HT1080 (cell line): ENCODE data around the gene TRIM66. TPM values are rescaled to one million over a fixed set of nuclear protein-coding genes. Genes with fewer than 3 reads are reported as not detected.

ENCODE experiments used
- DNase-seq: peaks from one replicate; pipeline ENCODE4 v3.0.0-alpha.2; 2015; ENCODE audit warnings: low read depth
- total RNA-seq: library from RNA; depleted of rRNA; stranded (reverse); fragments of >200 nt; shearing (Covaris generic); gene quantifications from 2 replicates; pipeline ENCODE4 v1.2.3, GENCODE V29; 2014

The TRIM66 gene
- total RNA-seq, 1 experiment from 2014 or later: 6.7 TPM

- no peak for DNase-seq
Observed at GRCh38 chr11:8714622-8715225, 32.3 kb upstream of the TRIM66 start.

DNA sequence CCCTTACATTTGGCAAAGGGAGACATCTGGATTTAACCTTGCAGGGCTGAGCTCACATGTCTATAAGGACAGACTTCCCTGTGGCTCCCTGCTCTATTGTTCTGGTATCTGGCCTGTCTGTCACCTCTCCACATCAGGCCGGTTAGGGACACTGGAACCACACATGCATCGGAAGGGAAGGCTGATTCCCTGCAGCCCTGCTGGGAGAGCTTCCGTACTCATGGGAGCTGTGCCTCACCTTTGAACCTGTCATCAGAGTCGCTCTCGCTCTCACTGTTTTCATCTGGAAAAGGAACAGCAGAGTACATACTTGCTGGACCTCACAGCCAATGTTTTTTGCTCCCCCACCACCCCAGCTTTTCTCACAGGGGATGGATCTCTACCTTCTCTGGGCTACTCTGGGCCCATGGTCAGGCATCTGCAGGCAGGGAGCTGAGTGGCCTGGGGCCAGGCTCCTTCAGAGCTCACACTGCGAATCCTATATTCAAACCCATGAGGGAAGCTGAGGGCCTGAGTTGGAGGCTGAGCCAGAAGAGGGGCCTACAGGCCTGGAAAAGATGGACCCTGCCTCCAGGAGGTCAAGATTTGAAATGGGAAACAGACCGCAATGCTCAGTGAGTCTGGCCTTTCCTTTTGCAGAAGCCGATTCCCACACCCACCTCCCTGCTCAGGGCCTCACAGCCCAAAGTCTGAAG, 31.4 kb upstream of the TRIM66 start:
- DNase-seq: no peak

DNA sequence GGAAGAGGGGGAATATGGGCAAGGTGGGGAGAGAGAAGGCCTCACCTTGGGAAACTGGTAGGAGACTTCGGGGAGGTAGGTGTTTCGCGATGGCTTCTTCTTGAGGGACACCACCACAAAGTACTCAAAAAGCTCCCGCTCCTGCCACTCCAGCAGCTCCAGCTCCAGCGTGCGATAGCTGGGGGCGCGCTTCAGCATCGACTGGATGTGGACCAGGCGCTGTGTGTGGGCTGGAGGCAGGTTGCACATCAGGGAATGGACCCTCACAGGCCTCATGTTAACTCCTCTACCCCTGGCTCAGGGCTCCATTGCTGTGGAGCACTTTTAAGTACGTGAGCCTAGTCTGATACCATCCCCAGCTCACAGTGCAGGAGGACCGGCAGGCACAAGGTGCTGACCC, 30.0 kb upstream of the TRIM66 start:
- DNase-seq: no peak

DNA sequence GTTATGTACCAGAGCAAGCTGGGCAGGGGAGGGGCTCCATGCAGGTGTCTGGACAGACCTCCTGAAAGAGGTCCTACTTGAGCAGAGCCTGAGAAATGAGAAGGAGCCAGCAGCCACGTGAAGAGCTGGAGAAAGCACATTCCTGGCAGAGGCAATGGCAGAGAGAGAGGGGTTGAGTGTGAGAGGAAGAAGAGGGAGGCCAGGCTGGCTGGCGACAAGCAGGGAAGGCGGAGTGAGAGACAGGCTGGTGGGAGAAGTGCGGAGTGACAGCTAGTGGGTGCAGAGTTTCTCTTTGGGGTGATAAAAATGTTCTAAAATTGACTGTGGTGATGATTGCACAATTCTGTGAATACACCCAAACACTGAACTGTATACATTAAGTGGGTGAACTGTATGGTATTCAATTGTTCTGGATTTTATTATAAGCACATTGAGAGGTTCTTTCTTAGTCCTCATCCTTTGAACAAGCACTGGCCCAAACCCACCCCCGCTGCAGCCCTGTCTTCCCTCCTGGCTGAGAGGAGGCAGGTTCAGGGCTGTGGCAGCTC, 29.5 kb upstream of the TRIM66 start:
- no peak for DNase-seq

DNA sequence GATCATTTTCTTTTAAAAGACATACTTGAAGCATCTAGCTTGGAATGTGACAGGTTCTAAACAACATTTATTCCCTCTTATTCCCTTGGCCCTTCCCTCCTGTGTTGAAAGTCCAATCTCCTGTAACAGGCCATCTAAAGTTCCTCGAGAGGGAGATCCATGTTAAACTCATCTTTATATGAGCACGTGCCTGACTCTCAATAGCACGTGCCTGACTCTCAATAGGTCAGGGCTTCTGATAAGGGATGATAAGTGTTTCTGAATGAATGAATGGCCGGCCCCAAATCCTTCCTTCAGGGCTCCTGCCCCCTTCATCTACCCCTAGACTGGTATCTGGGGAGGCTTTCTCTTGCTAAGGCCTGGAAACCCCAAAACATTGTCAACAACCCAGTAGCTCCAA, 27.3 kb upstream of the TRIM66 start:
- DNase-seq: no peak

GRCh38 chr11:8709002-8709672, 26.7 kb upstream of the TRIM66 start:
- no peak for DNase-seq

GRCh38 chr11:8707541-8708191, 25.2 kb upstream of the TRIM66 start:
- no peak for DNase-seq

DNA sequence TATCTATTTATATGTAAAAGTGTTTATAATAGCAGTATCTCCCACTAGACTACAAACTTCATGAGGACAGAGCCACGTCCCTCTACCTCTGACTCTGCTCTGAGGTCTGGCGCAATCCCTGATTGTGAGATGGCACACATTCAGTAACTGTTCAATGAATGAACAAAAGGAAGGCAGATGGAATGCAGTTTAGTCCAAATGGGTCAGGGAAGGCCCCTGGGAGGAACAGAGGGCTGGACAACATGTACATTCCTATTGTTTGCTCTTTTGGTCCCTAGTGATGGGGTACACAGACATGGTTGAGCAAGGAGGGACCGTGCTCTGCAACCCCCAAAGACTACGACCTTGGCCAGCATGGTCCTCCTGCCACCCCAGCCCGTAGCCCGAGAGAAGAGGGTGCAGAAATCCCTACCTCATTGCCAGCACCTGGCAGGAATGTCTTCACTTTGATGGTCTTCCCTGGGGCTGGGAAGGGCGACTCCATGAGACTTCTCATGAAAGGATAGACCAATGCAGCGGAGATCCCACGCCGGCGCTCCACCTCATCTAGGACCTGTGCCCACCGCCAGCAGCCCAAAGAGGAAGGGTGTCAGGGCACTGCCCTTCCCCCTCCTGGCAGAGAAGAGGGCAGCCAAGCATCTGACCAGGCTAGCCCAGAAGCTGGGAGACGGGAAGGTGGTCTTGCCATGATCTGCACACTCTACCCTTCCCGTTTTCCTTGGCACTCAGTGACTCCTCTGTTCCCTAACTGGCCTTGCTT, 24.4 kb upstream of the TRIM66 start:
- no peak for DNase-seq

DNA sequence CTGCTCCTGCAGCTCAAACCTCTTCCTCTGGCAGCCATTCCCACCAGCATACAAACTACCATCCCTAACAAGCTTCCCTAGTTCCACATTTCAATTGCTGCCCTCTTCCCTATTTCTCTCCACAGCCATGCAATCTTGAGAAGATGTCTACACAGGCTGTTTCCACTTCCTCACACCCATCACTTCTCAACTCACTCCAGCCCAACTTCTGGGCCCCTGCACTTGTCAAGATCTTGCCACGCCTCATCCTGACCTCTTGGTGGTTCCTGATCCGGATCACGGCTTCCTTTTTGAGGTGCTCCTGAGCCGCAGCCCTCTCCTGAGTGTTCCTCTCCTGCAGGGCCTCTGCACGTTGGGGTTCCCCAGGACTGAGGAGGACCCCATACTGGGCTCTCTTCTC, 22.7 kb upstream of the TRIM66 start:
- DNase-seq: no peak

GRCh38 chr11:8704136-8704535, 21.7 kb upstream of the TRIM66 start:
- DNase-seq: no peak

DNA sequence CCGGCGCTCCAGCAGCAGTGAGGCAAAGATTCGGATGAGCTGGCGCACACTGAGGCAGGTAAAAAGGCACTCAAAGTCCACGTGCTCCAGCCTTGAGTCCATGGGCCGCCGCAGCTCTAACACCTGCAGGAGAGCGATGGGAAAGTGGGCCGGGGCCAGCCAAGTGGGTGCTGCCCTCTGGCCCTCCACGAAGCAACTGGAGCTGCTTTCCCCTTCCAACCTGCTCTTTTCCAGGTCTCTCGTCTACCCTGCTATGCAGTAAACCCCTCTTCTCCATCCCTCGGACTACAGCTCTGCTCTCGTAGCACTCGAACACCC, 20.1 kb upstream of the TRIM66 start:
- DNase-seq: no peak

DNA sequence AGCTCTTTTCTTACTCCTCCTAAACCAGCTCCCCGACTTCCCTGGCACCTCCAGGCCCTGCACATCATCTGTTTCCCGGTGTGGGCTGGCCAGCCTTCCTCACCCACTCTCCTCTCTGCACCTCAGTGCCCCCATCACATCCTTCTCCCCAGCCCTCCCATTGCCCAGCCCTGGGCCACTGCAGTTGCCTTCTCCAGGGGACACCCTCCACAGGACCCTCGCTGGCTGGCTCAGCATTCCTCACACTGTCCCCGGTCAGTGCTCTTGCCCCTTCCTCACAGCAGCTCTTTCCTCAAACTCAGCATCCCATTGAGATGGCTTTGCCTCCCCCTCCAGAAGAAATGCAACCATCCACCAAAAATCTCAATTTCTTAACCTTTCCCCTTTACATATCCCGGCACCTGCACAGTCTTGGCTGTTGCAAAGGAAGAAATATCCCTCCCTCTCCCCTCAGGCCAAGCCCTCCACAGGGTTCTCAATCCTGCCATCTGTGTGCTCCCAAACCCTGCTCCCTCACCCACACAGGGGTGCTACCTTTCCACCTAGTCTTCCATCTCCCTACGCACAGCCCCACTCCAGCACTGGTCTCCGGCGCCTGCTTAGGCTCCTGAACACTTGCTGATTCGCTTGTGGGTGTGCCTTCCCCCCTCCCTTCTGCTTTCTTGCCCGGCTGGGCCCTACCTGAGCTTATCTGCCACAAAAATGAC, 19.6 kb upstream of the TRIM66 start:
- DNase-seq: no peak

DNA sequence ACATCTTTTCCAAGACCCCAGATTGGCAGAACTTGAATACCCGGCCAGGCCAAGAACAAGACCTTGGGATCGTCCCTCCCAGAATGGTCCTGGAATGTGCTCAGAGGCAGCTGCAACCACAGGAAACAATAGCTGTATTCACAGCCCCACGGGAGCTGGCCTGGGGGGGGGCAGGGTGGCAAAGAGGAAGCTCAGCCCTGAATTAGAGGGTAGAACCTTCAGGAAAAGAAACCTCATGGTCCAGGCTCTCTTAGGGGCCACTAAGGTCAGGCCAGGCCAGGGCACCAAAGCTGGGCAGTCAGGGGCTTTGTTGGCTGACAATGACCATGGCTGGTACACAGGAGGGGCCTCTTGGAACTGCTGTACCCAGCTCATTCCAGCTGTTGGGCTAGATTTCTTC, 17.4 kb upstream of the TRIM66 start:
- peak; percentile 88 for DNase-seq

DNA sequence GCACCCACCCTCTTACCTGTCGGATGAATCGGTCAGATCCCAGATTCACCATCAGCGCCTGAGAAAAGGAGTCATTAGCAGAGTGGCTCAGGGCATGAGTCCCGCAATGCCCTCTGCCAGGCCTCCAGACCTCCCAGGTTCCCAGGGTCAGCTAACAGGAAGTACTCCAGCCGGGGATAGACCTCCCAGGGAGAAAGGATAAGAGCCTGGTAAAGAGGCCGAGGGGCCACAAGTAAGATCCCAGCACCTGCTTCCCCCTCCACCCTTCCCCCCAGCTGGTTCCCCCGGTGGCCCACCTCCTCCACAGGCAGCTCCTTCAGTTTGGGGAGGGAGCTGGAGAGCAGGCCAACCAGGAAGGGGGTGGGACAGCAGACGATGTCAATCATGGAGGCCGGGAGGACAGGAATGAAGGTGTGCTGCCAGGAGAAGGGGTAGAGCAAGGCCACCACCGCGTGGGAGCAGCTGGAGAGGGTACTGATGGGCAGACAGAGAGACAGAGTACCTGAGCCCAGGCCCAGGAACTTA, 16.5 kb upstream of the TRIM66 start:
- no peak for DNase-seq

DNA sequence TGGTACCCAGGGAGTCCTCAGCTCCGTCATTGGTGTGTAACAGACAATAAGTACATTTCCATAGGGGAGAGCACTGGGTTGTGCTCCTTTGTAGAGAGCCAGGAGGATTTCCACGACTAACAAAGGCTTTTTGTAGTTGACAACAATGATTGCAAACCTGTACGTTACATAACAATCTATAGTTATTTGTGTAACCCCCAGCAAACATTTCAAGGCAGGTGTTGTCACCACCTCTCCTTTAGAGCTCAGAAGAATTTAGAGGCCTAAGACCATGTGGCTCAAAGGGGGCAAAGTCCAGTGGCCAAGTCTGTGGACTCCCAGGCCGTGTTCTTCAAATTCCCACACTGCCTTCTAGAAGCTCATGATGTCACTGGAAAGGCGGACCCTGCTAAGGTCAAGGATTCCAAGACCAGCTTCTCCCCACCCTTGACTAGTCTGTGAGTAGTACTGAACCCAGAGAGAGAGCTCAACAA, 15.9 kb upstream of the TRIM66 start:
- no peak for DNase-seq

DNA sequence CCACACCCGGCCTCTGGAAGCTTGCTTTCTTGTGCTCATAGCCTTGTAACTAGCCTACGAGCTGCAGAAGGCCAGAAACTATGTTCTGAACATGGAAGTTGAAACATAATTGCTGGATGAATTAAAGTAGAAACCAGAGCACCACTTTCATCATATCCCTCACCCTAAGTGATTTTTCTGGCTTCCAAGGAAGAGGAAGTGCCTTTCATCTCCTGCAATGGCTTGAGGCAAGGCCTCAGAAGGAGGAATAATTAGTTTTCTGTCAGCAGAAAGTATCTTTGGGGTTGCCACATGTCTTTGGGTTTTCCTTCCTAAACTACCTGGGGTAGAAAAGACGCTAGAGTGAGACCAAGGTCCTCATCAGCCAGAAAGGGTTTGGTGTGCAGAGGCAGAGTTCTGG, 14.6 kb upstream of the TRIM66 start:
- no peak for DNase-seq

GRCh38 chr11:8694137-8694536, 11.7 kb upstream of the TRIM66 start:
- no peak for DNase-seq

DNA sequence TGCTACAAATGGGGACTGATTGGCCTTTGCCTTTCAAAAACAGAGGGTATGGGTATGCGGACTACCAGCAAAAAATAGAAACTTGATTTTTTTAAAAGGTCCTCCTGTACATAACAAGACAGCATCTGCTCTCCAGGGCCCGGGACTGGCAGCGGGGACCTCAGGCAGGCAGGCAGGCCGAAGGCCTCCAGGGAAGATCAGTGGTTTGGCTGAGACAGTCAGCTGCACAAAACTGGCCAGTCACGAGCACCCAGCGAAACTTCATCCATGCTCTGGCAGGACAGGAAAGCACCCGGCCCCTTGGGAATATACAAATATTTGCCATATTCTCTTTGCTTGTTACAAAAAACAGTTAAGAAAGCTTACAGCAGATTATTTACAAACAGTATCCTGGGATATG, 11.1 kb upstream of the TRIM66 start:
- no peak for DNase-seq

GRCh38 chr11:8693010-8693551, 10.6 kb upstream of the TRIM66 start:
- DNase-seq: no peak

DNA sequence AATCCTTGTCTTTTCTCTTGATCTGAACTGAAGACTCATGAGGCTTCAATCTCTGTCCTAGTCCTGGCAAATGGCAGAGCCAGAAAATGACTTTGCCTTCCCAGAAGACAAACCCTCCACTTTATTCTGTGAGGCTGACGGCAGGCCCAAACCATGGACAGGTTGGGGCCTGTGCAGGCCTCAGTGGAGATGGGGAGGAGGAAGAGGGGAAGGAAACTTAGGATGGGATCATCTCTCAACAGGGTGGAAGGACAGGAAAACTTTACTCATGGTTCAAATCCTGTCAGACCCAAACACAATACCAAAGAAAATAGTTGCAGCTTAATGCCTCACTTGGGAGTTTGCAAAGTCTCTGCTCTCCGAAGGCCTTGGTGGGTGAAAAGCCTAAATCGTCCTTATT, 10.0 kb upstream of the TRIM66 start:
- DNase-seq: no peak
